Jurkat, Clone E6-1 (cell line): ENCODE data around the gene GJD3. TPM values are rescaled to one million over a fixed set of nuclear protein-coding genes. Genes with fewer than 3 reads are reported as not detected.
"Not testable (repeated sequence)": the region's sequence is repeated elsewhere in the genome, so short reads cannot be mapped to it uniquely, and the experiment has no call there.

ENCODE experiments used
- DNase-seq: peaks from one replicate; pipeline ENCODE4 v3.0.0-alpha.2; 2011; ENCODE audit warnings: low read depth, low spot score
- H3K4me3 ChIP-seq: 2 replicates; pipeline ENCODE4 v1.5.1; 2011; ENCODE audit warnings: mild to moderate bottlenecking, low read length, control low read depth, moderate library complexity
- polyA plus RNA-seq: library from polyadenylated mRNA; unstranded; fragments of >200 nt; gene quantifications from one replicate; pipeline ENCODE4 v1.2.1, GENCODE V29; 2012; ENCODE audit warnings: missing spikeins; ENCODE audit not compliant: insufficient read length, insufficient read depth

Gene GJD3, protein sequence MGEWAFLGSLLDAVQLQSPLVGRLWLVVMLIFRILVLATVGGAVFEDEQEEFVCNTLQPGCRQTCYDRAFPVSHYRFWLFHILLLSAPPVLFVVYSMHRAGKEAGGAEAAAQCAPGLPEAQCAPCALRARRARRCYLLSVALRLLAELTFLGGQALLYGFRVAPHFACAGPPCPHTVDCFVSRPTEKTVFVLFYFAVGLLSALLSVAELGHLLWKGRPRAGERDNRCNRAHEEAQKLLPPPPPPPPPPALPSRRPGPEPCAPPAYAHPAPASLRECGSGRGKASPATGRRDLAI
- polyA plus RNA-seq: not detected

- DNase-seq: no peak
- no peak within 1 kb of the TSS for H3K4me3 ChIP-seq
Measured at GRCh38 chr17:40364121-40364861, at the start of gene GJD3. Gene GJD3 (minus strand): TSS chr17:40364737. CDS start chr17:40363815, 922 bp downstream.

DNA sequence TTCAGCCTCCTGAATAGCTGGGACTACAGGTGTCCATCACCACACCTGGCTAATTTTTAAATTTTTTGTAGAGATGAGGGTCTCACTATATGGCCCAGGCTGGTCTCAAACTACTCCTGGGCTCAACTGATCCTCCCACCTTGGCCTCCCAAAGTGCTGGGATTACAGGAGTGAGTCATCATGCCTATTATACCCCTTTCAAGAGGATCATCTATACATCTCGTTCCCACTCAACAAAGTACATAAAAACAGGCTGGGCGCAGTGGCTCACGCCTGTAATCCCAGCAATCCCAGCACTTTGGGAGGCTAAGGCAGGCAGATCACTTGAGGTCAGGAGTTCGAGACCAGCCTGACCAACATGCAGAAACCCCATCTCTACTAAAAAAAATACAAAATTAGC, 49.8 kb upstream of the GJD3 start:
- H3K4me3 ChIP-seq, DNase-seq: not testable (repeated sequence)

DNA sequence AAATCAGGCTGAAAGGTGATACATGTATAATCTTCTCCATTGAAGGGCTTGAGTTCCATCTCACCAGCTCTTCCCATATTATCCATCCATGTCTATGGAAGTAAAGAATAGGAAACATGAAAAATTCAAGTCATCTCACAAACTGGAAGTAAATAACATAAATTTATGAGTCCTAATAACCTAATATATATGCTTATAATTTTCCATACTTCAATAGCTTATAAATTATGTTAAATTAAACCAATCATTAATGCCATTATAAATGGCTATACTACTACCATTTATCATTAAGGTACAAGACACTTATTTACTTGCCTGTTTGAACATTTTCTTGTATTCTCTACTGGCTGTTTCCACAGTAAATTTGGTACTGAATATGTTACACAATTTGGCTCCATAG, 48.3 kb upstream of the GJD3 start:
- DNase-seq: no peak
- H3K4me3 ChIP-seq: no peak overlapping the region

- H3K4me3 ChIP-seq: no peak overlapping the region
- DNase-seq: no peak
Measured at GRCh38 chr17:40411821-40412220, 47.3 kb upstream of the GJD3 start.

DNA sequence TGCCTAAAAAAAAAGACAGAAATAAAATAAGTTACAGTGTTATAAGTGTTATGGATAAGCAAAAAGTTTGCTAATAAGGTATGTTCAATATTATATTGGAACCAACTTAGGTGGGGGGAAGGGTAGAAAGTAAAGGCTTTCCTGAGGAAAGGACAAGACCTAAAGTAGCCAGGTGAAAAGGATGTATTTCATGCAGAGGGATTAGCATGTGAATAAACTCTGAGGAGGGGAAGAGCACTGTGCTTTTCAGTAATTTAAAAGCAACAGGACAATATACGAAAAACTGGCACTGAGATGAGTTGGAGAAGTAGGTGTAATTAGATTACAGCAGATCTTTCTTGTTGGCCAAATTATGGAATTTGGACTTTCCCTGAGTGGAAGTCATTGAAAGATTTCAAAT, 45.5 kb upstream of the GJD3 start:
- no peak overlapping the region for H3K4me3 ChIP-seq
- no peak for DNase-seq

GRCh38 chr17:40409540-40409939, 45.0 kb upstream of the GJD3 start:
- H3K4me3 ChIP-seq, DNase-seq: not testable (repeated sequence)

DNA sequence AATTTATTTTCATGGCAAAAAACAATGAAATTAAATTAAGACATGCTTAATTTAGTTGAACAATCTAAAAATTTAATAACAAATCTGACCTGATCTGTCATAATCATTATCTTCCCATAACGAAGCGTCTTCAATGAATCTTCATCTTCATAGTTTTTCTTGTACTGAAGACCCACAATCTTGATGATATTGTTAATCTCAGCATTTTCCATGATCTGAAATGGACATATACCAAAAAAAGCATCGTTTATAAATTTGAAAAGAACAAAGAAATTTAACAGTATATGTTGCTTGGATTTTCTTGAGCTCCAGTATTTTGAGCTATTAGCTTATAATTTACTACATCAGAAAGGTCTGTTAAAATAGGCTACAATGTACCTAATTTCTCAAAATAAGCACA, 42.9 kb upstream of the GJD3 start:
- H3K4me3 ChIP-seq: no peak overlapping the region
- no peak for DNase-seq

- no peak for DNase-seq
- no peak overlapping the region for H3K4me3 ChIP-seq
Measured at GRCh38 chr17:40404003-40404402, 39.5 kb upstream of the GJD3 start.

- H3K4me3 ChIP-seq: no peak overlapping the region
- no peak for DNase-seq
Measured at GRCh38 chr17:40402668-40403067, 38.1 kb upstream of the GJD3 start.

- peak; percentile 60 for DNase-seq
- H3K4me3 ChIP-seq: no peak overlapping the region
Measured at GRCh38 chr17:40399185-40399584, 34.6 kb upstream of the GJD3 start.

GRCh38 chr17:40386555-40386954, 22.0 kb upstream of the GJD3 start:
- not testable (repeated sequence) for DNase-seq, H3K4me3 ChIP-seq

DNA sequence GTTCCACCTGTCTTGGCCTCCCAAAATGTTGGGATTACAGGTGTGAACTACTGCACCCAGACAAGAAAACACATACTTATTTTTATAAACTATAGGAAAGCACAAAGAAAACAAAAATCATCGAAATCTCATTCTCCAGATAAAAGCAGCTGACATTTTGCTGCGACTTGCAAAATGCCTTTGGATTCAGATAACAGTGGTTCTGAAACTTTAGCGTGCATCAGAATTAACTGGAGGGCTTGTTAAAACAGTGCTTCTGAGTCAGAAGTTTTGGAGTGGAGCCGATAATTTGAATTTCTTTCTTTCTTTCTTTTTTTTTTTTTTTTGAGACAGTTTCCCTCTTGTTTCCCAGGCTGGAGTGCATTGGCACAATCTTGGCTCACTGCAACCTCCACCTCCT, 17.7 kb upstream of the GJD3 start:
- no peak overlapping the region for H3K4me3 ChIP-seq
- DNase-seq: no peak

DNA sequence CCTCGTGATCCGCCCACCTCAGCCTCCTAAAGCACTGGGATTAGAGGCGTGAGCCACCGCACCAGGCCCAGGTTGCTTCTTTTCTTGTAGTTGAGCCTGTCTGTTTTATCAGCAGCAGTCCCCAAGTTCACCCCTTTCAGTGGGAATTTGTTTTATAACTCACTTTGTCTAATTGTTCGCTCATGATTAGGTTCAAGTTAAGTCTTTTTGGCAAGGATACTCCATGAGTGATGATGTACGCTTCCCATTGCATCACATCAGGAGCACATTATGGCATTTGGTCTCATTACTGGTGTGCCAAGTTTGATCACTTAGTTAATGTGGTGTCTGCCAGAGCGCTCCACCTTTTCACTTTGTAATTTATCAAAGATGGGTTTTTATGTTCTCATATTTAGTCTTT, 14.4 kb upstream of the GJD3 start:
- no peak overlapping the region for H3K4me3 ChIP-seq
- no peak for DNase-seq

GRCh38 chr17:40377832-40378231, 13.3 kb upstream of the GJD3 start:
- DNase-seq: no peak
- no peak overlapping the region for H3K4me3 ChIP-seq

DNA sequence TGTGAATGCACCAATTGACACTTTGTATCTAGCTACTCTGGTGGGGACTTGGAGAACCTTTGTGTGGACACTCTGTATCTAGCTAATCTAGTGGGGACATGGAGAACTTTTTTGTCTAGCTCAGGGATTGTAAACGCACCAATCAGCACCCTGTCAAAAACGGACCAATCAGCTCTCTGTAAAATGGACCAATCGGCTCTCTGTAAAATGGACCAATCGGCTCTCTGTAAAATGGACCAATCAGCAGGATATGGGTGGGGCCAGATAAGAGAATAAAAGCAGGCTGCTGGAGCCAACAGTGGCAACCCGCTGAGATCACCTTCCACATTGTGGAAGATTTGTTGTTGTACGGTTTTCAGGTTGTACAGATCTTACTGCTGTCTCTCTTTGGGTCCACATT, 12.0 kb upstream of the GJD3 start:
- DNase-seq, H3K4me3 ChIP-seq: not testable (repeated sequence)

DNA sequence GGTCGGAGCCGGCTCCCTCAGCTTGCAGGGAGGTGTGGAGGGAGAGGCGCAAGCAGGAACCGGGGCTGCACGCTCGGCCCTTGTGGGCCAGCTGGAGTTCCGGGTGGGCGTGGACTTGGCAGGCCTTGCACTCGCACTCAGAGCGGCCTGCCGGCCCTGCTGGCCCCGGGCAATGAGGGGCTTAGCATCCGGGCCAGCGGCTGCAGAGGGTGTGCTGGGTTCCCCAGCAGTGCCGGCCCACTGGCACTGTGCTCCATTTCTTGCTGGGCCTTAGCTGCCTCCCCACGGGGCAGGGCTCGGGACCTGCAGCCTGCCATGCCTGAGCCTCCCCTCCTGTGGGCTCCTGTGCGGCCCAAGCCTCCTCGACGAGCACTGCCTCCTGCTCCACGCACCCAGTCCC, 11.2 kb upstream of the GJD3 start:
- H3K4me3 ChIP-seq, DNase-seq: not testable (repeated sequence)

DNA sequence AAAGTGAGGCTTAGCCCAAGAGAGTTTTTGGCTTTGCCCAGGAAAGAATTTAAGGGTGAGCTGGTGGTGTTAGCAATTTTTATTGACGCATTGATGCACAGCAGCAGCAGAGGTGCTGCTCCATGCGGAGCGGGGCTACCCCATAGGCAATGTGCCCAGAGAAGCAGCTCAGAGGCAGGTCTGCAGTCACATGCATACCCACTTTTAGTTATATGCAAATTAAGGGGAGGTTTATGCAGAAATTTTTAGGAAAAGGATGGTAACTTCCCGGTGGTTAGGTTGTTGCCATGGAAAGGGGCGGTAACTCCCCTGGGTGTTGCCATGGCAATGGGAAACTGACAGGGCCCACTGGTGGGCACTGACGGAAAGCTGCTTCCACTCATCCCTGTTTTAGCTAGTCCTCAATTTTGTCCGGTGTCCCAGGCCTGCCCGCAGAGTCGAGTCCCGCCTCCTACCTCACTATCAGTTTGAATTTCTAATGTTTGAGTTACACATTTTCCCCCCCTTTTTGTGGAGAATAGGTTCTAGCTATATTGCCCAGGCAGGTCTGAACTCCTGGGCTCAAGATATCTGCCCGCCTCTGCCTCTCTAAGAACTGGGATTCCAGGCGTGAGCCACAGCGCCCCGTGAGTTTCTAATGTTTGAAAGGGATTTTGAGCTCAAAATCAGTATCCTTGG, 10.4 kb upstream of the GJD3 start:
- no peak for DNase-seq
- no peak overlapping the region for H3K4me3 ChIP-seq

DNA sequence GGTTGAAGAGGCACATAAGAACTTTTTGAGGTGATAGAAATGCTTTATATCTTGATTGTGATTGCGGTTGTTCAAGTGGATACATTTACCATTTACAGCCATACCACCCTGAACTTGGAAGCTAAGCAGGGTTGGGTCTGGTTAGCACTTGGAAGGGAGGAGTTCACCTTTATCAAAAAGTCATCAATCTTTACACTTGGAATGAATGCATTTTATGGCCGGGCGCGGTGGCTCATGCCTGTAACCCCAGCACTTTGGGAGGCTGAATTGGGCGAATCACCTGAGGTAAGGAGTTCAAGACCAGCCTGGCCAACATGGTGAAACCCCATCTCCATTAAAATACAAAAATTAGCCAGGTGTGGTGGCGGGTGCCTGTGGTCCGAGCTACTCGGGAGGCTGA, 9.5 kb upstream of the GJD3 start:
- no peak overlapping the region for H3K4me3 ChIP-seq
- DNase-seq: no peak

DNA sequence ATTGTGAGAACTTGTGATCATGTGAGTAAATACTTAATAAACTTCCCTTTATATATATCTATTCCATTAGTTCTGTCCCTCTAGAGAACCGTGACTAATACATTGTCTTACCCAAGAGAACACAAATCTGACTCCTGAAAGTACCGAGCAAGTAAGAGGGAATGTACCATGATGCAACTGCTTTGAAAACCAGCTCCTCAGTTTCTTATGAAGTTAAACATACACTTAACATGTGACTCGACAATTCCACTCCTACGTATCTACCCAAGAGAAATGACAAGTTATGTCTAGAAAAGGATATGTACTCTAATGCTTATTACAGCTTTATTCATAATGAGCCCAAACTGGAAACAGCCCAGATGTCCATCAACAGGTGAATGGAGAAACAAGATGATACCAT, 8.8 kb upstream of the GJD3 start:
- no peak overlapping the region for H3K4me3 ChIP-seq
- DNase-seq: no peak

- not testable (repeated sequence) for DNase-seq, H3K4me3 ChIP-seq
Measured at GRCh38 chr17:40372644-40373043, 8.1 kb upstream of the GJD3 start.
